Neuronal stem cell (in vitro differentiated cells): ENCODE results near the gene CLRN1.

Experiments
- DNase-seq: peaks from one replicate; pipeline ENCODE4 v3.0.0-alpha.2; 2013; ENCODE audit warnings: low spot score
- H2AFZ ChIP-seq: one replicate; pipeline ENCODE4 v1.6.1; 2013; ENCODE audit warnings: mild to moderate bottlenecking, low read length, inconsistent platforms
- H2AK5ac ChIP-seq: 2 replicates; pipeline ENCODE4 v1.6.1; 2013; ENCODE audit warnings: low read depth, mild to moderate bottlenecking, inconsistent platforms, low read length, moderate library complexity, mixed read lengths
- H2BK120ac ChIP-seq: 2 replicates; pipeline ENCODE4 v1.6.1; 2013; ENCODE audit warnings: low read depth, mild to moderate bottlenecking, inconsistent platforms, low read length, moderate library complexity, mixed read lengths
- H2BK12ac ChIP-seq: one replicate; pipeline ENCODE4 v1.6.1; 2013; ENCODE audit warnings: low read length, inconsistent platforms
- H2BK15ac ChIP-seq: 2 replicates; pipeline ENCODE4 v1.6.1; 2013; ENCODE audit warnings: mild to moderate bottlenecking, low read length, inconsistent platforms, mixed read lengths
- H2BK5ac ChIP-seq: one replicate; pipeline ENCODE4 v1.6.1; 2013; ENCODE audit warnings: inconsistent platforms, mild to moderate bottlenecking, low read length, moderate library complexity
- H3K14ac ChIP-seq: one replicate; pipeline ENCODE4 v1.6.1; 2013; ENCODE audit warnings: low read length, inconsistent platforms
- H3K18ac ChIP-seq: 2 replicates; pipeline ENCODE4 v1.6.1; 2013; ENCODE audit warnings: low read length, inconsistent platforms
- H3K23ac ChIP-seq: 2 replicates; pipeline ENCODE4 v1.6.1; 2013; ENCODE audit warnings: low read depth, mild to moderate bottlenecking, mixed read lengths, low read length, inconsistent platforms; ENCODE audit not compliant: poor library complexity
- H3K27ac ChIP-seq: replicated peaks from 3 replicates; pipeline ENCODE4 v1.5.1; 2013; ENCODE audit warnings: low read length, inconsistent platforms
- H3K27me3 ChIP-seq, 3 experiments: 2 replicates each; pipeline ENCODE4 v1.6.1; 2013; ENCODE audit warnings: low read length in 3 of 3, mild to moderate bottlenecking in 2 of 3, inconsistent platforms in 1 of 3, low read depth in 1 of 3, mixed read lengths in 1 of 3, moderate library complexity in 1 of 3; ENCODE audit not compliant: control insufficient read depth in 3 of 3, insufficient read depth in 3 of 3
- H3K36me3 ChIP-seq, 2 donors: replicated peaks in 1 of 2; 2 replicates each; pipeline ENCODE4 v1.6.1; 2013; ENCODE audit warnings: low read length in 2 of 2; ENCODE audit not compliant: control insufficient read depth in 2 of 2, insufficient read depth in 2 of 2
- H3K4ac ChIP-seq: 2 replicates; pipeline ENCODE4 v1.6.1; 2013; ENCODE audit warnings: inconsistent platforms, mild to moderate bottlenecking, low read length, moderate library complexity
- H3K4me1 ChIP-seq, 2 donors: 1 replicate in 1 of 2; 2 replicates in 1 of 2; pipeline ENCODE4 v1.6.1; 2013; ENCODE audit warnings: low read length in 2 of 2, low read depth in 1 of 2; ENCODE audit not compliant: control insufficient read depth in 2 of 2, insufficient read depth in 1 of 2
- H3K4me2 ChIP-seq: one replicate; pipeline ENCODE4 v1.6.1; 2013; ENCODE audit warnings: mild to moderate bottlenecking, low read length, inconsistent platforms; ENCODE audit not compliant: insufficient read depth, poor library complexity, severe bottlenecking
- H3K4me3 ChIP-seq, 2 donors: 2 replicates each; pipeline ENCODE4 v1.5.1; 2013; ENCODE audit warnings: low read length in 2 of 2, mild to moderate bottlenecking in 2 of 2, inconsistent platforms in 1 of 2, moderate library complexity in 1 of 2
- H3K79me1 ChIP-seq: one replicate; pipeline ENCODE4 v1.6.1; 2013; ENCODE audit warnings: low read depth, mild to moderate bottlenecking, inconsistent platforms, low read length, moderate library complexity
- H3K9ac ChIP-seq: one replicate; pipeline ENCODE4 v1.6.1; 2013; ENCODE audit warnings: mild to moderate bottlenecking, low read depth, low read length, inconsistent platforms; ENCODE audit not compliant: poor library complexity
- H3K9me3 ChIP-seq, 2 donors: replicated peaks in 1 of 2; 2 replicates each; pipeline versions ENCODE3 to v1.6.1; 2013; ENCODE audit warnings: low read length in 2 of 2, mild to moderate bottlenecking in 2 of 2, inconsistent platforms in 1 of 2, low read depth in 1 of 2, mixed read lengths in 1 of 2, moderate library complexity in 1 of 2; ENCODE audit not compliant: control insufficient read depth in 2 of 2, insufficient read depth in 1 of 2
- H4K8ac ChIP-seq: one replicate; pipeline ENCODE4 v1.6.1; 2013; ENCODE audit warnings: low read depth, mild to moderate bottlenecking, inconsistent platforms, low read length, moderate library complexity
- H4K91ac ChIP-seq: one replicate; pipeline ENCODE4 v1.6.1; 2013; ENCODE audit warnings: low read length, low read depth, mild to moderate bottlenecking, inconsistent platforms; ENCODE audit not compliant: poor library complexity
- WGBS, 2 donors: extraction: QIAGEN DNeasy Blood & Tissue Kit; methylation state at CpG; one replicate each; pipeline ENCODE4 v1.1.7; 2013; ENCODE audit warnings: missing lambda C conversion rate in 2 of 2, mixed read lengths in 1 of 2; ENCODE audit not compliant: insufficient read length in 2 of 2, insufficient replicate concordance in 1 of 2; ENCODE audit errors: extremely low coverage in 2 of 2; 5-methylcytosine and 5-hydroxymethylcytosine counted together

Gene CLRN1

DNA sequence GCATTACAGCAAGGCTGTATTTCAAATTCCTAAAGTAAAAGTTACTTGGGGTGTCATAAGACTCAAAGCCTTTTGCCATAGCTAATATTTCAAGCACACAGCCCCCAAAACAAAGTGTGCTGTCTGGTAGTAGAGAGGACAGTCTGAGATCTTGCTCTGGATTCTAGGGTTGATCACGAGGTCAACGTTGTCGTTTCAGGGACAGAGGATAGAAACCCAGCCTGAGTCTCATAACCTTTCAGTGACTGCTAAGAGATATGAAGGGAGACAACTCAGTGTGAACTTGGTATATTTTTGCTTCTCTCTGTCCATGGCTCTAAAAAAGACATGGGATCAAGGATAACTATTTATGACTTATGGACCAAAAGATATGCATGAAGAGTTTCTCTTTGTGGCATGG lies 41.7 kb downstream of the CLRN1 start:
- no peaks in the 10 kb centered on the region for H3K9me3 ChIP-seq
- H3K4me3 ChIP-seq = no peak overlapping the region
- H2BK15ac ChIP-seq = no peak overlapping the region
- no peak overlapping the region for H3K9ac ChIP-seq
- H3K79me1 ChIP-seq = no peaks in the 10 kb centered on the region
- H2BK120ac ChIP-seq = no peak overlapping the region
- H3K14ac ChIP-seq = no peak overlapping the region
- no peak overlapping the region for H2BK5ac ChIP-seq
- no peak overlapping the region for H2AK5ac ChIP-seq
- no peak overlapping the region for H3K4me2 ChIP-seq
- H3K4me1 ChIP-seq = peaks cover 0 to 3% of the 10 kb centered on the region in 2 donors
- no peaks in the 10 kb centered on the region for H3K36me3 ChIP-seq
- WGBS, 2 donors = no CpG with 5 or more reads among the region's 3 CpGs
- no peak overlapping the region for H3K23ac ChIP-seq
- H2BK12ac ChIP-seq = no peak overlapping the region
- H3K18ac ChIP-seq = no peak overlapping the region
- H4K91ac ChIP-seq = no peak overlapping the region
- no peak for DNase-seq
- H2AFZ ChIP-seq = no peak overlapping the region
- no peak overlapping the region for H3K27ac ChIP-seq
- peaks cover 0 to 9% (median 0%) of the 10 kb centered on the region in 3 experiments for H3K27me3 ChIP-seq
- no peak overlapping the region for H4K8ac ChIP-seq
- H3K4ac ChIP-seq = no peak overlapping the region

DNA sequence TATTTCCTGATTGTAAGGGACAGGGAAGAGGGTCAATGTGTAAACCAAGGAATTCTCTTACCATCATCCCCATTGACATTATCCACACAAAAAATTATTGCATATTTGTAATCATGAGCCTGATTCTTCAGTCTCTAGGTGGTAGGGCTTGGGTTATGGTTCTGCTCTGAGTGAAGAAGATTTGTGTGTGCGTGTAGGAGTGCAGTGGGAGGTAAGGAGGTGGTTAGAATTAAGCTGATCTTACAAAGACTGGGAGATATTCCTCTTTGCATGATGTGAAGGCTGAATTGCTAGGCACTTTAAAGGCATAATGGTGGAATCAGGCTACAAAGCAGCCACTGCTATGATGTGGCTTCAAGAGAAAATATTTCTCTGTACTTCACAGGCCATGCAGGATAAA lies 44.3 kb downstream of the CLRN1 start:
- peaks cover 0 to 4% of the 10 kb centered on the region in 2 donors for H3K4me1 ChIP-seq
- no peaks in the 10 kb centered on the region for H3K9me3 ChIP-seq
- no peak overlapping the region for H4K8ac ChIP-seq
- DNase-seq = no peak
- no peak overlapping the region for H2AK5ac ChIP-seq
- H3K27me3 ChIP-seq = peaks cover 0 to 17% (median 0%) of the 10 kb centered on the region in 3 experiments
- no peak overlapping the region for H3K4ac ChIP-seq
- no peaks in the 10 kb centered on the region for H3K36me3 ChIP-seq
- H3K4me2 ChIP-seq = no peak overlapping the region
- H3K4me3 ChIP-seq = no peak overlapping the region
- H4K91ac ChIP-seq = no peak overlapping the region
- H2BK12ac ChIP-seq = no peak overlapping the region
- H3K14ac ChIP-seq = no peak overlapping the region
- no peak overlapping the region for H3K23ac ChIP-seq
- no peak overlapping the region for H2BK5ac ChIP-seq
- no peak overlapping the region for H3K18ac ChIP-seq
- 100% methylated on average over 1 of the region's 1 CpG; no CpG with 5 or more reads in 1 of the 2 donors for WGBS, 2 donors
- no peak overlapping the region for H2AFZ ChIP-seq
- no peaks in the 10 kb centered on the region for H3K79me1 ChIP-seq
- H3K27ac ChIP-seq = no peak overlapping the region
- H2BK120ac ChIP-seq = no peak overlapping the region
- no peak overlapping the region for H3K9ac ChIP-seq
- H2BK15ac ChIP-seq = no peak overlapping the region

DNA sequence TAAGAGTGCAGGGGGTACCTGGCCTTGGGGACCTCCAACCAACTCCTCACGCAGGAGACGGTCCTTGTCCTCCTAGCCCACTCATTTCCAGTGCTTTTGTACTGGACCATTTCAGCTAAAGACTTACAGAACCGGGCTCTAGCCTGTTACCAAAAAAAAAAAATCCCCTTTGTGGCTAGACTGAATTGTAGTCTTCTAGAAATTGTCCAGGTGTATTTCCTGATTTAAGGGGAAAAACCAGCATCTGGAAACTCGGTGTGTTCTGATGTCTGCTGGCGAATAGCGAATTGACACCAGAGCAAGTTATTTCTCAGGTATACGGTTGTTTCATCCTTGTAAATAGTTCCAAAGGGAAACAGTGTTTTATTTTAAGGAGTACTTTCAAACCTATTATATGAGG lies 46.2 kb downstream of the CLRN1 start:
- Histone ChIP-seq H3K4me2 (no peak overlapping the region), H2BK5ac (no peak overlapping the region), H3K4ac (no peak overlapping the region), H4K8ac (no peak overlapping the region), H2BK12ac (no peak overlapping the region), H3K14ac (no peak overlapping the region), H3K4me1 (peaks cover 0 to 8% of the 10 kb centered on the region in 2 donors), H3K4me3 (no peak overlapping the region), H3K18ac (no peak overlapping the region), H2AFZ (no peak overlapping the region), H3K23ac (no peak overlapping the region), H4K91ac (no peak overlapping the region), H3K79me1 (no peaks in the 10 kb centered on the region), H2BK120ac (no peak overlapping the region), H3K9me3 (no peaks in the 10 kb centered on the region), H3K9ac (no peak overlapping the region), H2BK15ac (no peak overlapping the region), H3K27me3 (peaks cover 0 to 14% (median 0%) of the 10 kb centered on the region in 3 experiments), H2AK5ac (no peak overlapping the region), H3K36me3 (no peaks in the 10 kb centered on the region), H3K27ac (no peak overlapping the region)
- WGBS, 2 donors = no CpG with 5 or more reads among the region's 7 CpGs
- DNase-seq = no peak

DNA sequence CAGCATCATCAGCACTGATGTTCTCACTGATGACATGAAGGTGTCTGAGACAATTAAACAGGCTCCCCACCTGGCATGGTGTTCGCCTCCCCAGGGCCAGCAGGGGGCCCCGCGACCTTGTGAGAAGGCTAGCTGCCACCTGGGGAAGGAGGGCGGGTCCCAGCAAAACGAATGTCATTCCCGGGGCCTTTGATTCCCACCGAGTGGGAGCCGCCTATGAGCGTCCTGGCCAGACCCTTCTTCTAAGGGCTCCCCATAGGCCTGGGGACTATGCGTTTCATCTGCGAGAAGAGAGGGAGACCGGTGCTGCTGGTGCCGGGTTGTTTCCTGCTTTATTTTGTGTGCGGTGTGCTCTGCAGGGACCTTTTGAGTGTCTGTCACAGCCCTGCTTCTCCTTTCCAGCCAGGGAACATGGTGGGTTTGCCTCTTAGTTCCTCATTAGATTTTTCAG lies 46.8 kb downstream of the CLRN1 start:
- no peak overlapping the region for H3K4ac ChIP-seq
- H2BK12ac ChIP-seq = no peak overlapping the region
- H3K4me3 ChIP-seq = no peak overlapping the region

More for the DNA sequence above, 46.8 kb downstream of the CLRN1 start:
- no peak overlapping the region for H3K4me2 ChIP-seq
- H3K4me1 ChIP-seq = peaks cover 0 to 10% of the 10 kb centered on the region in 2 donors
- H2AK5ac ChIP-seq = no peak overlapping the region
- no CpG with 5 or more reads among the region's 14 CpGs for WGBS, 2 donors
- H2BK5ac ChIP-seq = no peak overlapping the region
- H3K27ac ChIP-seq = no peak overlapping the region
- peak overlapping the region; percentile 46 for H2AFZ ChIP-seq
- no peaks in the 10 kb centered on the region for H3K79me1 ChIP-seq
- no peaks in the 10 kb centered on the region for H3K36me3 ChIP-seq
- no peak overlapping the region for H2BK120ac ChIP-seq
- H3K27me3 ChIP-seq = peaks cover 0 to 11% (median 0%) of the 10 kb centered on the region in 3 experiments
- H3K14ac ChIP-seq = no peak overlapping the region
- no peak overlapping the region for H4K91ac ChIP-seq
- H2BK15ac ChIP-seq = no peak overlapping the region
- no peak overlapping the region for H3K23ac ChIP-seq
- no peak overlapping the region for H3K9ac ChIP-seq
- no peak overlapping the region for H3K18ac ChIP-seq
- peaks cover 0 to 2% of the 10 kb centered on the region in 2 donors for H3K9me3 ChIP-seq
- H4K8ac ChIP-seq = no peak overlapping the region
- peak; percentile 36 for DNase-seq
